HG03378 (cell line): Measurements from ENCODE around the gene AHRR.

Source experiments
- ATAC-seq: cut with Tn5 transposase; IDR thresholded peaks from one replicate; pipeline ENCODE4 v1.9.1; 2021; ENCODE audit warnings: mild to moderate bottlenecking, moderate library complexity; ENCODE audit not compliant: unreplicated experiment

The AHRR gene

DNA sequence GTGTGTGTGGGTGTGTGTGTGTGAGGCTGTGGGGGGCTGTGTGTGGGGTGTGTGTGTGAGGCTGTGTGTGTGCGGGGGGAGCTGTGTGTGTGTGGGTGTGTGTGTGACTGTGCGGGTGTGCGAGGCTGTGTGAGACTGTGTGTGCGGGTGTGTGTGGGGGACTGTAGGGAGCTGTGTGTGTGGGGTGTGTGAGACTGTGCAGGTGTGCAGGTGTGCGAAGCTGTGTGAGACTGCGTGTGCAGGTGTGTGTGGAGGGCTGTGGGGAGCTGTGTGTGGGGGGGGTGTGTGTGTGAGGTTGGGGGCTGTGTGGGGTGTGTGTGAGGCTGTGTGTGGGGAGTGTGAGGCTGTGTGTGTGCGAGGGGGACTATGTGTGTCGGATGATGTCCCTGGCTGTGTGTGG, 23.2 kb downstream of the AHRR start:
- ATAC-seq = no peak

- no peak for ATAC-seq
These were observed 24.1 kb downstream of the AHRR start for GRCh38 chr5:345404-346195.

DNA sequence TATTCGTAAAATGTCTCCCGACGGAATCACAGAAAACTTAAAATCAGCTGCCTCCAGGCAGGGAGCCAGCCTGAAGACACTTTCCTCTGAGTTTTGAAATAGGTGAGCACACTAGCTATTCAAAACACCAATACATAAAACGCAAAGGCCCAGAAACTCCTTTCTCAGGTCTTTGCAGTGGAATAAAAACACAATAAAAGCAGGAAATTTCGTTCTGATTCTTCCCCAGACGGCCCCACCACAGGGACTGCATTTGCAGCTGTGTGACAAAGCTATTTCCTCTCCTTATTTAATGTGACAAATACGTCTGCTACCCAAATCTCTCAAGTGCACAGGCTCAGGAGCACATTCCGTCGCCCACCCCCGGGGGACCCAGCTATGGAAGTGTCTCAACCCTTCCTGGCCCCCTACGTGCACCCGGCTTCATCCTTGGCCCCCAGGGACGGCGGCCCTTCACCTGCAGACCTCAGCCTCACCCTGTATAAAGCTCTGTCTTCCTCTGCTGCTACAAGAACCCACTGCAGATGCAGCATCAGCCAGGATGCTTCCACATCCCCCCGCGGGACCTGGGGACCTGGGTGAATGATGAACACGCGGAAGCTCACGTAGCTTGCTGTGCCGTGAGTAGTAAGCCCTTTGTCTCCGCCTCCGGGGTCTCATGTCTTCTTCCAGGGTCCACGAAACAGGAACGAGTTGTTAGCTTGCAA, 24.9 kb downstream of the AHRR start:
- no peak for ATAC-seq

GRCh38 chr5:347712-348284, 26.3 kb downstream of the AHRR start:
- ATAC-seq = no peak

DNA sequence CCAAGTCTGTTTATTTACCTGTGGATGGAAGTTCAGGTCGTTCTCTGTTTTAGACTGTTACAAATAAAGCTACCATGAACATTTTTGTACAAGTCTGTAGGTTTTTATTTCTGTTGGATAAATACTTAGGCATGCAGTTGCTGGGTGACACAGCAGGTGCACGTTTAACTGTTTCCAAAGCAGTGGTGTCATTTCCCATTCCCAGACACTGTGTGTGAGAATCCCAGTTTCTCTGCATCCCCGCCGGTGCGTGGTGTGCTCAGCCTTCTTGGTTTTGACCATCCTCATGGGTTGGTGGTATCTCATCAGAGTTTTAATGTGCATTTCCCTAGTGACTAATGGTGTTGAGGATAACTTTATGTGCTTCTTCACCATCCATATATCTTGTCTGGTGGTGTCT, 27.2 kb downstream of the AHRR start:
- no peak for ATAC-seq

GRCh38 chr5:350355-350754, 28.8 kb downstream of the AHRR start:
- no peak for ATAC-seq

GRCh38 chr5:351084-351920, 29.8 kb downstream of the AHRR start:
- no peak for ATAC-seq

GRCh38 chr5:351921-352245, 30.4 kb downstream of the AHRR start:
- no peak for ATAC-seq

DNA sequence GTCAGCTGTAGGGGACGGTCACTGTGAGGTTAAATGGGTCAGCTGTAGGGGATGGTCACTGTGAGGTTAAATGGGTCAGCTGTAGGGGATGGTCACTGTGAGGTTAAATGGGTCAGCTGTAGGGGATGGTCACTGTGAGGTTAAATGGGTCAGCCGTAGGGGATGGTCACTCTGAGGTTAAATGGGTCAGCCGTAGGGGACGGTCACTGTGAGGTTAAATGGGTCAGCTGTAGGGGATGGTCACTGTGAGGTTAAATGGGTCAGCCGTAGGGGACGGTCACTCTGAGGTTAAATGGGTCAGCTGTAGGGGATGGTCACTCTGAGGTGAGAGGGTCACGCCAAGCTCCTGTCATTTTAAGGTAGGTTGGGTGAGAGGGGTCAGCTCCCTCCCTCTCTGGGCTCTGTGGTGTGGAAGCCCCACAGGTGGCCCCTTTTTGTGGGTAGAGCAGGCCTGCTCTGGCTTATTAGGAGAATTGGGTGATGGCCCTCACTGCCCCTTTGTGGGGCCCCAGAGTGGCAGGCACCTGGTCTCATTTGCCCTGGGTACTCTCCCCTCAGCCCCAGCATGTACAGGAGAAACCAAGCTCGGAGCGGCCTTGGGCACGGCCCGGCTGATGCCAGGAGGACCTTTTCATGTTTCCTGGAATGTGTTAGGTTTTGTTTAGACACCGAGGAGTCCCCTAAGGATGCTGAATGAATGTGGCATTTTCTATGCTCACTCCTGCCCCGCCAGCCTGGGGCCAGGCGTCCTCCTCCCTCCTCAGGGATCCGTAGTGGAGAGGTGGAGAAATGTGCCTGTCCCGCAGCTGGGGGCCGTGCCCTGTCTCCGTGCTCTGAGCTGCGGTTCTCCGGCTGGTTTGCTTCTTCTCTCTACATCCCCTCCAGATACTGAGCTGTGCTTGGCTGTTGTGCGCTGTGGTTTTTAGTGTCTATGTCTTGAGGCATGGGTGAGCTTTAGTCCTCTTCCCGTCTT, 31.4 kb downstream of the AHRR start:
- no peak for ATAC-seq

GRCh38 chr5:353612-354580, 32.4 kb downstream of the AHRR start:
- ATAC-seq = no peak

DNA sequence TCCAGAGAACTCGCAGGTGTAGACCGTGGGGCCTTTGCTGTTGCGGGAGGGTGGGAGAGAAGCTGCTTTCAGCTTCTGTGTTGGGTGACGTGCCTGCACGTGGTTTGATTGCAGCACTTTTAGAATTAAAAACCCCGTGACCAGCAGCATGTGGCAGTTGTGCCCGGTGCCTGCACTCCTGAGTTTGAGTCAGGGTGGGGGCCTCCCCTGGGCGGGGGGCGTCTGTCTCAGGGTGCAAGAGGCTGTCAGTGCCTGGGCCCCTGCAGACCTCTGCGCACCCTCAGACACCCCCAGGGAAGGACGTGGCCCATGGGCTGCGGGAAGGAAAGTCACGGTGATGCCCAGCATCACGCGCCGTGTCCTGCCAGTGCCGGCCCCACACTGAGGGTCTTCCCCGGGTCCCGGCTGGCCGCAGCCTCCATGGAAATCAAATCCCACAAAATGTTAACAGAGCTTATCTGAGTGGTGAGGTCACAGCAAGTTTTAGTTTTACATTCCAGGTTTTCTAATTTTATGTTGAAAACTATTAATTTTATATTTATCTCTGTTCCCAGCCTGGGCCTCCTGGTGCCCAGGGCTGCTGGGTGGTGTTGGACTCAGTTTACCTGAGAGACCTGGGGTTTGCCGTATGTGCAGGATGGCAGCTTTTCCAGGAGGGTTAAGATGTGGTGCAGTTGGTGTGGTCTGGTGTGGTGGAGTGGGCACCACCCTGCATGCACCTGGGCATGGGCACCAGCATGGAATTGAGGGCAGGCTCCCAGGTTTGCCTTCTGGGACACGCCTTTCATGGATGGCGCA, 33.3 kb downstream of the AHRR start:
- ATAC-seq = no peak

DNA sequence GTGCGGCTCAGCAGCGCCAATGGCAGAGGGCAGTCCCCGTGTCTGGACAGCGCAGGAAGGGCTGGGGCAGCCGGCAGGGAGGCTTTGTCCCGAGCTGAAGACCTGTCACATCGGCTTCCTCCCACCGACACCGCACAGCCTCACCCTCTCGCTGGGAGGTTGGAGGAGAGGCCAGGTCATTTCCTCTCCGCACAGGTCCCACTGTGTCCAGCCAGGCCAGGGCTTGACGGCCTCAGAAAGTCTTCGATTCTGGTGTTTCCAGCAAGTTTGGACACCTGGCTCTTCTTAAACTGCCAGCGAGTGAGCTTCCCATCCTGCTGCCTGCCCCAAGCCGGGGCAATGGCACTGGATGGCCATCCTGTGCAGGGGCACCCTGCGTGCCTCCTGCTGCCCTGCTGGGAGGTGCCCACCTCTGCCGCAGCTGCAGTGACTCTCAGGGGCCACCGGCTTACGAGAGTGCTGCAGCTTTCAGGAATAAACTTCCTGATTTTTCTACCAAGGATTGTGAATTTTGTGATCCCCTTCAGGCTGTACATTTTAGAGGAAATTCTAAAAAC, 33.9 kb downstream of the AHRR start:
- ATAC-seq = no peak

DNA sequence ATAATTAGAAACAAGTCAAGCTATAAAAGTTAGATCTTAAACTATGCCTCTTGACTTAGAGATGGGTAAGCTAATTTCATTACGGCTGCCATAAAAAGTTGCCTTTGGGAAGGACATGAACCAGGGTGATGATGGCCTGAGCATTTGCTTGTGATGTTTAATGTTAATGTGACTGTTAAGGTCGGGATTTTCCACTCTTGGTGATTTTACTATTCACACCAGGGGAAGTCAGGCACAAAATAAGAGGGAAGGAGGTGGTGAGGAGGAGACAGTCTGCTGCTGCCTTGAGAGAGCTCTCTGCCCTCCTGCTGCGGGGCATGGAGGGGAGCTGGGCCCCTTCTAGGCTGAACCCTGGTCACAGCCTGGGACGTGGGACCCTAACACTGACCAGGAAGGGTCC, 34.4 kb downstream of the AHRR start:
- ATAC-seq = no peak

- no peak for ATAC-seq
These were observed 37.9 kb downstream of the AHRR start for GRCh38 chr5:359301-359897.

GRCh38 chr5:360257-361027, 38.9 kb downstream of the AHRR start:
- no peak for ATAC-seq

GRCh38 chr5:362189-362588, 40.7 kb downstream of the AHRR start:
- ATAC-seq = no peak
